Measurements from ENCODE around the gene LIM2.

GRCh38 chr19:51427201-51427600, 39.4 kb upstream of the LIM2 start:
- no peak for TF ChIP-seq E2F6 (IDR thresholded peaks at IDR 0.05; ENCODE audit: borderline replicate concordance, low read depth)
- TF ChIP-seq CTCF (IDR thresholded peaks at IDR 0.05) = no peak
- no peak for TF ChIP-seq CBX8 (IDR thresholded peaks at IDR 0.05)
- no peak for TF ChIP-seq HMGXB4 (CRISPR knock-in tag; IDR thresholded peaks at IDR 0.05; ENCODE audit: borderline replicate concordance)
- no peak for TF ChIP-seq USF2 (IDR thresholded peaks at IDR 0.05)
- TF ChIP-seq RAD21 (conservative IDR thresholded peaks at IDR 0.05 in 1 of 2, IDR thresholded peaks at IDR 0.05 in 1 of 2) = no peak
- no peak for TF ChIP-seq MAZ (IDR thresholded peaks at IDR 0.05; ENCODE audit: borderline replicate concordance, low read depth, low read length)
- TF ChIP-seq POLR2A (IDR thresholded peaks at IDR 0.05; ENCODE audit: low read length) = no peak
- no peak for TF ChIP-seq MAX (IDR thresholded peaks at IDR 0.05)
- TF ChIP-seq CEBPB (IDR thresholded peaks at IDR 0.05) = no peak
- TF ChIP-seq MYC (IDR thresholded peaks at IDR 0.05; ENCODE audit: borderline replicate concordance, low read length) = no peak
- no peak for TF ChIP-seq KDM1A (IDR thresholded peaks at IDR 0.05; ENCODE audit: low read depth)
- no peak for TF ChIP-seq RFX5 (IDR thresholded peaks at IDR 0.05)
- no peak for TF ChIP-seq ELK1 (IDR thresholded peaks at IDR 0.05; ENCODE audit: low read depth, low read length)

All from A549 (cell line).